CMK (cell line): ENCODE data around the gene TBC1D22A.

Experiments used
- DNase-seq: peaks from one replicate; pipeline ENCODE4 v3.0.0-alpha.2; 2010; ENCODE audit warnings: low read depth

TBC1D22A gene

GRCh38 chr22:47221840-47222615 is 459.6 kb downstream of the TBC1D22A start:
- DNase-seq: no peak
